Loucy (cell line): Measurements from ENCODE around the gene DLG2.

ENCODE experiments used
- H2AFZ ChIP-seq: fragments of 200-600 bp; sonication (generic); 2 replicates; pipeline ENCODE4 v1.6.0; 2016; ENCODE audit warnings: antibody characterized with exemption, mild to moderate bottlenecking, low read length, moderate library complexity
- H3F3A ChIP-seq: fragments of 200-600 bp; 2 replicates; pipeline ENCODE4 v1.6.0; 2016; ENCODE audit warnings: antibody characterized with exemption, low read depth, mild to moderate bottlenecking
- H3K27me3 ChIP-seq: fragments of 200-600 bp; sonication (generic); 2 replicates; pipeline ENCODE4 v1.6.1; 2014; ENCODE audit warnings: low read length, mild to moderate bottlenecking; ENCODE audit not compliant: insufficient read depth, poor library complexity, severe bottlenecking
- H3K36me3 ChIP-seq: fragments of 200-600 bp; sonication (generic); 2 replicates; pipeline ENCODE4 v1.6.1; 2016; ENCODE audit warnings: low read length; ENCODE audit not compliant: insufficient read depth
- H3K4me1 ChIP-seq: fragments of 200-600 bp; sonication (generic); 2 replicates; pipeline ENCODE4 v1.5.1; 2014; ENCODE audit warnings: low read length, mild to moderate bottlenecking; ENCODE audit not compliant: insufficient read depth, poor library complexity, severe bottlenecking
- H3K4me2 ChIP-seq: fragments of 200-600 bp; sonication (generic); 2 replicates; pipeline ENCODE4 v1.6.0; 2014; ENCODE audit warnings: antibody characterized with exemption, low read length, low read depth, mild to moderate bottlenecking; ENCODE audit not compliant: poor library complexity, severe bottlenecking
- H3K4me3 ChIP-seq: fragments of 200-600 bp; sonication (generic); 2 replicates; pipeline ENCODE4 v1.5.1; 2014; ENCODE audit warnings: low read length, mild to moderate bottlenecking, mixed read lengths; ENCODE audit not compliant: poor library complexity, severe bottlenecking
- H3K79me2 ChIP-seq: fragments of 200-600 bp; sonication (generic); 2 replicates; pipeline ENCODE4 v1.6.1; 2014; ENCODE audit warnings: low read length; ENCODE audit not compliant: insufficient read depth
- H3K9ac ChIP-seq: fragments of 200-600 bp; sonication (generic); 2 replicates; pipeline ENCODE4 v1.6.0; 2014; ENCODE audit warnings: mild to moderate bottlenecking, low read depth, low read length, moderate library complexity; ENCODE audit not compliant: poor library complexity, severe bottlenecking
- H3K9me2 ChIP-seq: fragments of 200-600 bp; sonication (generic); replicated peaks from 2 replicates; pipeline ENCODE4 v1.6.1; 2016; ENCODE audit warnings: low read depth, low read length, mixed read lengths
- H3K9me3 ChIP-seq: fragments of 200-600 bp; sonication (generic); 2 replicates; pipeline ENCODE4 v1.6.1; 2014; ENCODE audit warnings: mild to moderate bottlenecking, antibody characterized with exemption, low read length, low read depth; ENCODE audit not compliant: insufficient read depth
- H4K20me1 ChIP-seq: fragments of 200-600 bp; sonication (generic); 2 replicates; pipeline ENCODE4 v1.6.0; 2014; ENCODE audit warnings: antibody characterized with exemption, low read length, mild to moderate bottlenecking; ENCODE audit not compliant: insufficient read depth, poor library complexity, severe bottlenecking
- EZH2phosphoT487 ChIP-seq: fragments of 200-600 bp; IDR thresholded peaks from 2 replicates; pipeline ENCODE4 v1.6.1; 2018; ENCODE audit warnings: antibody characterized with exemption, mild to moderate bottlenecking, moderate library complexity, borderline replicate concordance
- TF ChIP-seq, protein P1 (sequence below): fragments of 200-600 bp; sonication (generic); conservative IDR thresholded peaks from 2 replicates; pipeline ENCODE4 v1.5.1; 2014; ENCODE audit warnings: mild to moderate bottlenecking, antibody characterized with exemption, low read length

The DLG2 gene

DNA sequence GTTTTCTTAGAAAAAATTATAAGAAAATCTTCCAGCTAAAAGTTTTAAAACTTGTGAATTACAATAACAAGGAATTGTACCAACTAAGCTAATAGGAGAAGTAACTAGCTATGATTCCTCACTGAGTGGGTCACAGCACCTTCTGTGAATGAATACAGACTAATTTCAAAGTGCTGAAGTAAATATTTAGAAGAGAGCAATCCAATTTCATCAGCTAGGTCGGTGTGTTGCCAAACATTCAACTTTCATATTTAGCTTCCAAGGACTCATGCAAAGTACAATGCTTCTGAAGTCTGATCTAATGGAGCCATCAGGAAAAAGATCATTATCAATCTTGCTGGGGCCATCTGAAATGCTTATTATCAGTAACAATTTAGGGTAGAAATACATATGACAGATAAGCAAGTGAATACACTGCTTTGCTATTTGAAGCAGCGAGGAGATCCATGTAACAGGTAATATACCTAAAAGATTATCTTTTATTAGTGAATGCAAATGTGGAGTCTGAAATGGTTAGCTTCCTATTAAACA, 1590.4 kb downstream of the DLG2 start:
- Histone ChIP-seq H3K9me3 (no peaks in the 10 kb centered on the region), H4K20me1 (no peaks in the 10 kb centered on the region), H3K9me2 (no peaks in the 10 kb centered on the region), H3K4me3 (no peak overlapping the region), H3K36me3 (no peaks in the 10 kb centered on the region), H3F3A (no peaks in the 10 kb centered on the region), H3K27me3 (no peaks in the 10 kb centered on the region), H3K4me1 (no peaks in the 10 kb centered on the region), H3K4me2 (no peak overlapping the region), H3K79me2 (no peaks in the 10 kb centered on the region), H3K9ac (no peak overlapping the region), H2AFZ (no peak overlapping the region)
- TF ChIP-seq, protein P1, sequence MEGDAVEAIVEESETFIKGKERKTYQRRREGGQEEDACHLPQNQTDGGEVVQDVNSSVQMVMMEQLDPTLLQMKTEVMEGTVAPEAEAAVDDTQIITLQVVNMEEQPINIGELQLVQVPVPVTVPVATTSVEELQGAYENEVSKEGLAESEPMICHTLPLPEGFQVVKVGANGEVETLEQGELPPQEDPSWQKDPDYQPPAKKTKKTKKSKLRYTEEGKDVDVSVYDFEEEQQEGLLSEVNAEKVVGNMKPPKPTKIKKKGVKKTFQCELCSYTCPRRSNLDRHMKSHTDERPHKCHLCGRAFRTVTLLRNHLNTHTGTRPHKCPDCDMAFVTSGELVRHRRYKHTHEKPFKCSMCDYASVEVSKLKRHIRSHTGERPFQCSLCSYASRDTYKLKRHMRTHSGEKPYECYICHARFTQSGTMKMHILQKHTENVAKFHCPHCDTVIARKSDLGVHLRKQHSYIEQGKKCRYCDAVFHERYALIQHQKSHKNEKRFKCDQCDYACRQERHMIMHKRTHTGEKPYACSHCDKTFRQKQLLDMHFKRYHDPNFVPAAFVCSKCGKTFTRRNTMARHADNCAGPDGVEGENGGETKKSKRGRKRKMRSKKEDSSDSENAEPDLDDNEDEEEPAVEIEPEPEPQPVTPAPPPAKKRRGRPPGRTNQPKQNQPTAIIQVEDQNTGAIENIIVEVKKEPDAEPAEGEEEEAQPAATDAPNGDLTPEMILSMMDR = no peak
- no peak for TF ChIP-seq EZH2phosphoT487

DNA sequence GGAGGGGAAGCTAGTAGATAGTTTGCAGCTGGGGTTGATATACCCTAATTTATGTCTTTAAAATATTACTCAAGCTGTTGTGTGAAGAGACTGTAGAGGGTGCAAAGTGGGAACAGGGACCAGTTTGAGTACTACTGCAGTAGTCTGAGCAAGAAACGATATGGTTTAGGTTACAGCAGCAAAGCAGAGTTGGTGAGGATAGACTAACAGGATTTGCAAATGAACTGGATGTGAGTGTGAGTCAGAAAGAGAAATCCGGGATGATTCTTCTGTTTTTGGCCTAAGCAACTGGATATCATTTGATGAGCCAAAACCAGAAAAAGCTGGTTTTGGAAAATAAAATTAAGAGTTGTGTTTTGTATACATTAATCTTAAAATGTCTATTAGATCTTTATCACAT, 1591.5 kb downstream of the DLG2 start:
- Histone ChIP-seq H3K36me3 (no peaks in the 10 kb centered on the region), H3K4me1 (no peaks in the 10 kb centered on the region), H3K9me2 (no peaks in the 10 kb centered on the region), H3F3A (no peaks in the 10 kb centered on the region), H3K4me2 (no peak overlapping the region), H3K9me3 (no peaks in the 10 kb centered on the region), H2AFZ (no peak overlapping the region), H3K9ac (no peak overlapping the region), H3K27me3 (no peaks in the 10 kb centered on the region), H3K79me2 (no peaks in the 10 kb centered on the region), H4K20me1 (no peaks in the 10 kb centered on the region), H3K4me3 (no peak overlapping the region)
- TF ChIP-seq, protein P1 = no peak
- TF ChIP-seq EZH2phosphoT487 = no peak

DNA sequence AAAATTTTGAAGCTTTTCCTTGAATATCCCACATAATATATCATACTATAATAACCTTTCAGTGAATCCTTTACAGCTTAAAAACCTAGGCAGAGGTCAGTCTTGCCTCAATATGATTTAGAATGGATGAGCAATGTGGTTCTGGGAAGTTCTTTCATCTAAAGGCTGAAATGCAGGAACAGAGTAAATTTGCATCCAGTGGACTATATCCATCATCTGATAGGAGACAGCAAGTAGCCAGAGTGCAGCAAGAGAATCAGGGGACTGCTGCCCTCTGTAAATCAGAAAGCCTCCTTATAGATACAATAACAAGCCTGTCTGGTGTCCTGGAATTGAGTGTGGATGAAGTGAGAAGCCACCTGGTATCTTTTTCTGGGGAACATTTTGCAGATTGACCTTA, 1592.7 kb downstream of the DLG2 start:
- Histone ChIP-seq H3K36me3 (no peaks in the 10 kb centered on the region), H3K27me3 (no peaks in the 10 kb centered on the region), H3K4me3 (no peak overlapping the region), H3K4me2 (no peak overlapping the region), H4K20me1 (no peaks in the 10 kb centered on the region), H3K9ac (no peak overlapping the region), H2AFZ (no peak overlapping the region), H3K4me1 (no peaks in the 10 kb centered on the region), H3F3A (no peaks in the 10 kb centered on the region), H3K9me3 (no peaks in the 10 kb centered on the region), H3K9me2 (no peaks in the 10 kb centered on the region), H3K79me2 (no peaks in the 10 kb centered on the region)
- TF ChIP-seq, protein P1 = no peak
- no peak for TF ChIP-seq EZH2phosphoT487
